NCI-H1105 (cell line): ENCODE results near the gene GOLGA7B.

ENCODE experiments used
- DNase-seq: peaks from one replicate; lab custom pipeline; 2025; lab: John Stamatoyannopoulos, UW

Gene GOLGA7B

GRCh38 chr10:97868134-97868685 is 18.6 kb downstream of the GOLGA7B start:
- no peak for DNase-seq

DNA sequence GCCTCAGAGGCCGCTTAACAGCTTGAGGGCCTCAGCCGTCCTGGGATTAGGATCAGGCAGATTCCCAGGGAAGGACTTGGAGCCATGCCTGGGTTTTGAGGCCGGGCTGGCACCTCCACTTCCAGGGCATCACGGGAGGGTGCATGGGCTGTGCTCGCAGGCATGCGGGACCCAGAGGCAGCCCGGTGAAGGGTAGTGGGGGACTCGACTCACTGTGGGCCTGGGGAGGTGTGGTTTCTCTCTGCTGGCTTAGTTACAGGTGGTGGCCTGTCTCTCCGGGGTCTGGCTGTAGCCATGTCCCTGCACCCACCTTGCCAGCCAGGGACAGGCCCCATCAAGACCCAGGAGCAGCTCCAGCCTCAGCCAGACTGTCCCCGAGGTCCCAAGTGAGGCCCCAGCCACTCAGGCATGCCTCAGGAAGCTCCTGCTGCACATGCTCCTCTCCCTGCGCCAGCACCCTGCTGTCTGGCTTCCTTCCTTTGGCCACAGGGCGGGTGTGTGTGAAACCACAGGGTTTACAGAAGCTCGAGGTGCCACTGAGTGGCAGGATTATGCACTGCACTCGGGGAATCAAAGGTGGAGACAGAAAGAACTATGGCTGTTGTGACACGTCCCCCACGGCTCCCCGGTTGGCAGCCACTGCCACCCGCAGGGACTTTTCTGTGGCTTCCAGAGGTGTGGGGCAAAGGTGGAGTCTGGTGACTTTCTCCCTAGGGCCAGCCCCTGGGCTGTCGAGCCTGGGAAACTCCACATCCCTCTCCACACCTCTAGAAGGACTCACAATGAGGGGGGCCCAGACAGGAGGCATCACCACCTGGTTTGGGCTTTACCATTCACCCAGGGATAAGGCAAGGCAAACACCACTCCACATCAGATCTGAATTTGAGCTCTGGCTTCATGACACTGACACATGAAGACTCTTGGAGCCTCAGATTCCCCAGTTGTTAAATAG is 19.7 kb downstream of the GOLGA7B start:
- peak; percentile 59 for DNase-seq

DNA sequence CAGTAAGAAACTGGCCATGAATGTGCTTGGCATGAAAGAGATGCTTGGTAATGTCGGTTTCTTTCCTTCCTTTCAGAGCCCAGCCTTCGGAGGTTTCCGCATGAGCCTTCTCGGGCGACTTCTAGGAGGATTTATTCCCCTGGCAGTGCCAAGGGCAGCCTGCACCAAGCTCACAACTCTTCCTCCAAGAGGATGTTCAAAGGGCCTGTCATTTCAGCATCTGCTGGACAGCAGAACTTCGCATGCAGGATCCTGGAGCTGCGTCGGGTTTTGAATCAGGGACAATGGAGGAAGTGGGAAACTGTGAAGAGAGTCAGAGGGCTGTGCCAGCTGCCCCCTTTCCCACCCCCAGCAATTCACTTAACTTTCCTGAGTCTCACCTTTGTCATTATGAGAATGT is 21.3 kb downstream of the GOLGA7B start:
- no peak for DNase-seq

DNA sequence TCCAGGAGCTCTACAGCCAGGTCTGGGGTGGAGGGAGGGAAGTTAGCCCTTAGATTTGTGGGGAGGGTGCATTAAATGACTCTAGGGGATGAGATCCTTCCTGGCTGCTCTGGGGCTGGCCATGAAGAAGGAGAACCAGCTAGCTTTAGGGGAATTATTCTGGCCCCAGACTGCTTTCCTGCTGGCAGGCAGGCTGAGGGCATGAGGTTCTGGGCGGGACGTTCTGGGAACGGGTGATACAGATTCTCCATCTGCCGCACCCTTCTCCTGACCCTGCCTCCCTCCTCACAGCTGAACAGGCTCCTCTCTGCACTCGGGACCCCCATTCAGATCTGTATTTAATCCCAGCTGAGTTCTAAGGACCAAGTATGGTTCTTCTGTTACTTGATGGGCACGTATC is 23.9 kb downstream of the GOLGA7B start:
- DNase-seq: no peak

DNA sequence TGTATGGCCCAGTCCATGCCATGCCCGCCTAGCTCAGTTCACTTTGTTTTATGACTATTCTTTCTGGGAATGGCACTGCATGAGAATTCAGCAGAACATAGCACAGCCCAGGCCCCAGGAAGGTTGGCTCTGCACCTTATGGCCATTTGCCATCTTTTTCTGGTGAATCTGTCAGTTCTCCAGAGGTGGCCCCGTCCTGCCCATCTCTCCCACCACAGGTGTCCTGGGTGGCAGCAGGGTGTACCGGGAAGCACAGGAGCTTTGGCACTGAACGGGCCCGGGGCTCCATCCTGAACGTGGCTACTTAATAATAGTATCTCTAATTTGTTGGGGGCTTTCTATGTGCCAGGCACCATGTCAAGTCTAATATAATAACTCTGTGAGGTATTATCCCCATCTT is 24.7 kb downstream of the GOLGA7B start:
- no peak for DNase-seq

DNA sequence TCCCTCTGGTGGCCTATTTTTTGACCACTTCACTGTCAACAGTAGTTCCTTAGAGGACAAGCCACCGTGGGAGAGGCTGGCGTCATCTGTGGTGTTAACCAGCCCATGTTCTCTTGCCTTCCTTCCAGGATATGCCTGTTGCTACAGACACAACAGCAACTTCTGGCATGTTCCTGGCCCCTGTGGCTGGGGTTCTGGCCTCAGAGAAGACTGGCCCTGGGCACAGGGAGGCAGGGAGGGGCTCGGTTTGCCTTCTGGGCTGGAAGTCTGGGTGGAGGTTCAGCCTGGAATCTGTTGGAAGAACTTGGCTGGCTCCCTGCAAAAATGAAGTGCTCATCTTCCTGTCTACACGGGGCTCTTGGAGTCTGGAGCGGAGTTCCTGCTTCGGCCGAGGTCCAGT is 25.7 kb downstream of the GOLGA7B start:
- DNase-seq: no peak

GRCh38 chr10:97876402-97876801 is 26.8 kb downstream of the GOLGA7B start:
- no peak for DNase-seq

- no peak for DNase-seq
These were observed 29.6 kb downstream of the GOLGA7B start for GRCh38 chr10:97879241-97879640.

GRCh38 chr10:97880109-97880508 is 30.5 kb downstream of the GOLGA7B start:
- DNase-seq: no peak

DNA sequence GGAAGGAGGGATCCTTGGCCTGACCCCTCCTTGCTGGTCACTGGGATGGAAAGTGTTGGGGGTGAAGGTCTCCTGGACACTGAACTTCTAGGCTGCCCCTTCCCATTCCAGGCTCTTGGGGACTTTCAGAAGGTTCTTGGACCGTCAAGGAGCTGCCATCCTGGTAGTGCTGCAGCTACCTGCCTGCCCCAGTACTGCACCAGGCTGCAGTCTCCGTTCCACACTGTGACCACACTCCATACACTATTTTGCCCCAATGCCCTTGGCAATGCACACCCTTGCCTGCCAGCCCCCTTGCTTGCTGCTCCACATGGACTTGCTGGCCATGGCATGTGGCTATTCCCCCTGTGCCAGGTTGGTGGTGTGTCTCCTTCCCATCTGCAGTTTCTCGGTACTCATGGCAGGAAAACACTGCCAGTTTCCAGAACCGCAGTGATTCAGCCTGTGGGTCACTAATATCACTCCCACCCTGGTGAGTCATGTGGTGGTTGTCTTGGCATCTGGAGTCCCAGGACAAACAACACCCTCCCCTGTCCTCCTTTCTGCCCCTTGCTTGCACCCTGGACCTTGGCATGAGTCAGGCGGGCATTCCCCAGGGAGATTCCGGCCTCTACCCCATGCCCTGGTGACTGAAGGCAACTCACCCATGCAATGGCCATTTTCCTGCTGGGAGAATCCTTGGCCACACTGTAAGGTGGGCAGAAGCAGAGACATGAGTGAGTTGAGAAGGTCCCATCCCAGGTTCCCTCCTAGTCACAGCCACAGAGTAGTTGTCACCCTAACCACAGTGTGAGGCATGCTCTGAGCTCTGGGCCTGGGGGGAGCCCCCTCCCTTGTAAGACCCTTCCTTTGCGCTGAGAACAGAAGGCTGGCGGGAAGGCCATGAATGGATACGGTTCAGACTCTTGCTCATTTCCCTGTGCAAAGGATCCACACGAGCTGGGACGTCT is 32.8 kb downstream of the GOLGA7B start:
- no peak for DNase-seq

GRCh38 chr10:97883092-97883485 is 33.4 kb downstream of the GOLGA7B start:
- DNase-seq: no peak

- DNase-seq: no peak
These were observed 36.6 kb downstream of the GOLGA7B start for GRCh38 chr10:97886286-97886685.

- no peak for DNase-seq
These were observed 37.8 kb downstream of the GOLGA7B start for GRCh38 chr10:97887399-97887798.

GRCh38 chr10:97888134-97888533 is 38.5 kb downstream of the GOLGA7B start:
- no peak for DNase-seq

GRCh38 chr10:97888641-97889262 is 39.1 kb downstream of the GOLGA7B start:
- DNase-seq: peak; percentile 8

DNA sequence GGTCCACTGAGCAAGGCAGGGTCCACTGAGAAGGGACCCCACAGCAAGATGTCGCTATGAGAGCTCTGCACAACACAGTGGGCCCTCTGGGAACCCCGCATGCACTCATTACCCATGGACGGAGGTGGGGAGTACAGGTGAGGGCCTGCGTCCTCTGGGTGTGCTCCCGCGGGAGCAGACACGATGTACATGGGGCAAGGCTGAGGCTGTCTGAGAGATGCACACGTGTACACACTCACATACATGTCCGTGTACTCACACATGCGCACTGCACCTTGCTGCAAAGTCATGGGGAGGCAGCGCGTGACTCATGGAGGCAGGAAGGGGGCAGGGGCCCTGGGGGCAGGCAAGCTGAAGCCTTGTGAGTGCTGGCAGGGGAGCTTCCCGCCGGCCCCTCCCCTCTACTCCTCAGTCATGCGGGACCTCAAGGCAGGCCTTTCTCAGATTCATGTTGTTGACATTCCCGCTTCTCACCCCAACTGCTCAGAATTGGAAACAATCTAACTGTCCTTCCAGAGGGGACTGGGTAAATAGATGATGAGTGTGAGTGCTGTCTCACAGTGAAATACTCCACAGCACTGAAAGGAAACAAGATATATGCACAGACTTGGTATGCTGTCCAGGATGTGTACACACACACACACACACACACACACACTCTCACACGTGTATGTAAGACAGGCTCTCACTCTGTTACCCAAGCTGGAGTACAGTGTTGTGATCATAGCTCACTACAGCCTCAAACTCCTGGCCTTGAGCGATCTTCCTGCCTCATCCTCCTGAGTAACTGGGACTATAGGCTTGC is 40.0 kb downstream of the GOLGA7B start:
- no peak for DNase-seq

GRCh38 chr10:97891497-97892167 is 42.0 kb downstream of the GOLGA7B start:
- DNase-seq: no peak

- no peak for DNase-seq
These were observed 42.9 kb downstream of the GOLGA7B start for GRCh38 chr10:97892506-97892905.

DNA sequence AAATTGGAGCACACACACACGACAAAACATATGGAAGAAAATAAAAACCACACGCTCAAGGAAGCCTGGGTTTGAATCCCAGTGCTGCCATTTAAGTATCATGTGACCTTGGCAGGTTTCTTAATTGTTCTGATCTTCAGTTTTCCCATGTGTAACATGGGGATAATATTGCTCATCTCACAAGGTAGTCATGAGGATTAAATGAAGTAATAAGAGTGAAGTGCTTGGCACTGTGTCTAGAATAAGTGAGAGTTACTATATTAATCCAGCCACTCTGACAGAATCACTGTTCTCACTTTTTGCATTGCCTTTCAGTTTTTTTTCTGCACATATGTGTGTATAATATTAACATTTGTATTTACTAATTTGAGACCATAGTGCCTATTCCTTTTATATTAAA is 43.3 kb downstream of the GOLGA7B start:
- DNase-seq: no peak

DNA sequence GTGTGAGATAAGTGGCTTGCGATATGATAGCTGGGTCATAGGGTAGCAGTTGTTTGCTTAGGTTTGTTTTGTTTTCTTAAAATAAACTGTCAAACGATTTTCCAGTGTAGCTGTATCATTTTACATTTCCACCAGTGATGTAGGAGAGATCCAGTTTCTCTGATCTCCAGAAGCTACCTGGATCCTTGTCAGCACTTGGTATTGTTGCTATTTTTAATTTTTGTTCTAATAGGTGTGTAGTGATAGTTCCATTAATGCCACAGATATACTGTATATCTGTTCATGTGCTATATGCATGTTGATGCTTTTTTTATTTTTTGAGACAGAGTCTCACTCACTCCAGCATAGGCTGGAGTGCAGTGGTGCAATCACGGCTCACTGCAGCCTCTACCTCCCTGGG is 44.4 kb downstream of the GOLGA7B start:
- DNase-seq: no peak

DNA sequence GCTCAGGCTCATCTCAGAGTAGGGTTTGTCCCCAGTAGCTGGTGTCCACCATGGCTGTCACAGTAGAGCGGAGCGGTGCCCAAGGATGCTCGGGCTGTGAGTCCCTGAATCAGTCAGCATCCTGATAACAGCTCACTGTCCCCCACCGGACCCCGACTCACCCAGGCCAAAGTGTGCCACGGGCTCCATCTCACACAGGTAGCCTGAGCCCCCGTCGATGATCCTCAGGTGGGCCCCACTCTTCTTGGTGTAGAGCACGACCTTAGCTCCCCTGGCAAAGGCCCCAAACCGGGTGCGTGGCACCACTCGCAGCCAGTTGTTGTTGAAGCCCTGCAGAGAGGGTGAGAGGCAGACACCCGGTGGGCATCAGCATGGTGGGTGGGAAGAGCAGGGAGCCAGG is 45.4 kb downstream of the GOLGA7B start:
- DNase-seq: no peak
